ENCODE data around the gene PFKP. TPM values are rescaled to one million over a fixed set of nuclear protein-coding genes. Genes with fewer than 3 reads are reported as not detected.

The PFKP gene
- total and polyA plus RNA-seq, 2 experiments from 2014 or later: 24.6 to 48.9 TPM

- no peak overlapping the region for H3K4me3 ChIP-seq
- no peak overlapping the region for H2AFZ ChIP-seq
- no peaks in the 10 kb centered on the region for H3K9me3 ChIP-seq (ENCODE audit: low read depth)
- 52% methylated on average over 5 of the region's 5 CpGs for WGBS (ENCODE audit: low lambda C conversion rate, missing lambda C conversion rate)
- no peak overlapping the region for H3K27ac ChIP-seq
- no peaks in the 10 kb centered on the region for H3K27me3 ChIP-seq
- TF ChIP-seq EZH2phosphoT487 (IDR thresholded peaks at IDR 0.05; ENCODE audit: low read depth, severe bottlenecking, unreplicated experiment): no peak
- TF ChIP-seq, protein P1, sequence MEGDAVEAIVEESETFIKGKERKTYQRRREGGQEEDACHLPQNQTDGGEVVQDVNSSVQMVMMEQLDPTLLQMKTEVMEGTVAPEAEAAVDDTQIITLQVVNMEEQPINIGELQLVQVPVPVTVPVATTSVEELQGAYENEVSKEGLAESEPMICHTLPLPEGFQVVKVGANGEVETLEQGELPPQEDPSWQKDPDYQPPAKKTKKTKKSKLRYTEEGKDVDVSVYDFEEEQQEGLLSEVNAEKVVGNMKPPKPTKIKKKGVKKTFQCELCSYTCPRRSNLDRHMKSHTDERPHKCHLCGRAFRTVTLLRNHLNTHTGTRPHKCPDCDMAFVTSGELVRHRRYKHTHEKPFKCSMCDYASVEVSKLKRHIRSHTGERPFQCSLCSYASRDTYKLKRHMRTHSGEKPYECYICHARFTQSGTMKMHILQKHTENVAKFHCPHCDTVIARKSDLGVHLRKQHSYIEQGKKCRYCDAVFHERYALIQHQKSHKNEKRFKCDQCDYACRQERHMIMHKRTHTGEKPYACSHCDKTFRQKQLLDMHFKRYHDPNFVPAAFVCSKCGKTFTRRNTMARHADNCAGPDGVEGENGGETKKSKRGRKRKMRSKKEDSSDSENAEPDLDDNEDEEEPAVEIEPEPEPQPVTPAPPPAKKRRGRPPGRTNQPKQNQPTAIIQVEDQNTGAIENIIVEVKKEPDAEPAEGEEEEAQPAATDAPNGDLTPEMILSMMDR (IDR thresholded peaks at IDR 0.05; ENCODE audit: poor library complexity): no peak
- no peaks in the 10 kb centered on the region for H3K79me2 ChIP-seq
- no peak for DNase-seq (ENCODE audit: low spot score)
- H3K4me1 ChIP-seq (ENCODE audit: insufficient read depth): peaks cover 5% of the 10 kb centered on the region
- H3K36me3 ChIP-seq (replicated peaks; ENCODE audit: insufficient read depth, low read depth): no peaks in the 10 kb centered on the region
- no peaks in the 10 kb centered on the region for H3K9me2 ChIP-seq (replicated peaks; ENCODE audit: insufficient read depth)
- no peaks in the 10 kb centered on the region for H4K20me1 ChIP-seq (ENCODE audit: insufficient read depth, poor library complexity, severe bottlenecking)
- no peak overlapping the region for H3K4me2 ChIP-seq
These were observed 36.6 kb upstream of the PFKP start for GRCh38 chr10:3030765-3031164.

DNA sequence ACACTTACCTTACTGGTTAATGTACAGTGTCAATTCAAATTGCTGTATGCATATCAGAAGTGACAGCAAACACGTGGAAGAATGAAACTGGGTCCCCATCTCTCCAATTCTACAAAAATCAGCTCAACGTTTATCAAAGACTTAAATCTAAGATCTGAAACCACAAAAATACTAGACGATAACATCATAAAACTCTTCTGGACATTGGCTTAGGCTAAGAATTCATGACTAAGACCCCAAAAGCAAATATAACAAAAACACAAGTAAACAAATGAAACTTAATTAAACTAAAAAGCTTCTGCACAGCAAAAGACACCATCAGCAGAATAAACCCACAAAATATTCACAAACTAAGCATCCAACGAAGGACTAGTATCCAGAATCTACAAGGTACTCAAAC, 35.9 kb upstream of the PFKP start:
- H3K4me3 ChIP-seq: no peak overlapping the region
- H3K27ac ChIP-seq: no peak overlapping the region

DNA sequence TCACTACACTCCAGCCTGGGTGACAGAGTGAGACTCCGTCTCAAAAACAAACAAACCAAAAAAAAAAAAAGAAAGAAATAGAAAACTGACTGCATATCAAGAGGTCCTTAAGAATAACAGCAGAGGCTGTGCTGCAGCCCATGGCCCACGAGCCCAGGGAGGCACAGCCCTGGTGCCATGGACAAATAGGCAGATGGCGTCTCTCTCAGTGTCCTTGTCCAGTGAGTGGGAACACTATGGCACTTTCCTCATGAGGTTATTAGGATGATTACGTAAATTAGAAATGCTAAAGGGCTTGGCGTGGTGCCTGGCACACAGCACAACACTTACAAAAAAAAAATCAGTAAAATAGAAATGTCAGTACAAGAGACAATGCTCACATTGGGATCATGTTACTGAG, 33.4 kb upstream of the PFKP start:
- no peak for DNase-seq (ENCODE audit: low spot score)
- no peak overlapping the region for H2AFZ ChIP-seq
- TF ChIP-seq EZH2 (IDR thresholded peaks at IDR 0.05; ENCODE audit: borderline replicate concordance): no peak
- no peak for TF ChIP-seq EZH2phosphoT487 (IDR thresholded peaks at IDR 0.05; ENCODE audit: low read depth, severe bottlenecking, unreplicated experiment)
- TF ChIP-seq, protein P1 (IDR thresholded peaks at IDR 0.05; ENCODE audit: poor library complexity): no peak
- no peaks in the 10 kb centered on the region for H3K27me3 ChIP-seq
- H3K27ac ChIP-seq: no peak overlapping the region
- no peaks in the 10 kb centered on the region for H3K9me3 ChIP-seq (ENCODE audit: low read depth)
- H4K20me1 ChIP-seq (ENCODE audit: insufficient read depth, poor library complexity, severe bottlenecking): no peaks in the 10 kb centered on the region
- H3K79me2 ChIP-seq: no peaks in the 10 kb centered on the region
- no peaks in the 10 kb centered on the region for H3K36me3 ChIP-seq (replicated peaks; ENCODE audit: insufficient read depth, low read depth)
- H3K4me3 ChIP-seq: no peak overlapping the region
- peaks cover 5% of the 10 kb centered on the region for H3K4me1 ChIP-seq (ENCODE audit: insufficient read depth)
- WGBS (ENCODE audit: low lambda C conversion rate, missing lambda C conversion rate): 89% methylated on average over 5 of the region's 5 CpGs
- H3K4me2 ChIP-seq: no peak overlapping the region
- no peaks in the 10 kb centered on the region for H3K9me2 ChIP-seq (replicated peaks; ENCODE audit: insufficient read depth)

More for the DNA sequence above, 35.9 kb upstream of the PFKP start:
- Histone ChIP-seq H3K36me3 (replicated peaks; ENCODE audit: insufficient read depth, low read depth) (no peaks in the 10 kb centered on the region), H3K4me1 (ENCODE audit: insufficient read depth) (peaks cover 5% of the 10 kb centered on the region), H3K4me2 (no peak overlapping the region), H2AFZ (no peak overlapping the region), H3K27me3 (no peaks in the 10 kb centered on the region), H3K79me2 (no peaks in the 10 kb centered on the region), H3K9me3 (ENCODE audit: low read depth) (no peaks in the 10 kb centered on the region), H4K20me1 (ENCODE audit: insufficient read depth, poor library complexity, severe bottlenecking) (no peaks in the 10 kb centered on the region), H3K9me2 (replicated peaks; ENCODE audit: insufficient read depth) (no peaks in the 10 kb centered on the region)
- DNase-seq (ENCODE audit: low spot score): no peak
- 31% methylated on average over 4 of the region's 4 CpGs for WGBS (ENCODE audit: low lambda C conversion rate, missing lambda C conversion rate)
- TF ChIP-seq, protein P1 (IDR thresholded peaks at IDR 0.05; ENCODE audit: poor library complexity): no peak
- TF ChIP-seq EZH2phosphoT487 (IDR thresholded peaks at IDR 0.05; ENCODE audit: low read depth, severe bottlenecking, unreplicated experiment) (no peak), EZH2 (IDR thresholded peaks at IDR 0.05; ENCODE audit: borderline replicate concordance) (no peak)

DNA sequence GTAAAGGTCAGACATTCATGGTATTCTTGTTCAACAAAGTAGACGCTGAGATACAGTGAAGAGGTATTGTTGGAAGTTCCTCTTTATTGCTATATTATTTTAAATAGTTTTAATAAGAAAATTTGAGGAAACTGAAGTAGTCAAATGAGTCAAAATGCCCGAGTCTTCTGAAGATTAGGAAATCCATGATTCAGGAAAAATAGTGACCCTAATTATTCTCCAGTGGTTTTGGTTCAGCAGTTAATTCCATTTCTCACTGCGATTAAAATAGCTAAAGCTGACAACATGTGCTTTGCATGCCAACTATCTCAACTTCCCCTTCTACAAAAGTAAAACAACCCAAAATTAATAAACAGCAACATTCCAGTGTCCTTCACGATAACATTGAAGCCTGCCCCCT, 32.7 kb upstream of the PFKP start:
- WGBS (ENCODE audit: low lambda C conversion rate, missing lambda C conversion rate): 90% methylated on average over 4 of the region's 4 CpGs
- H3K27ac ChIP-seq: no peak overlapping the region
- TF ChIP-seq, protein P1 (IDR thresholded peaks at IDR 0.05; ENCODE audit: poor library complexity): no peak
- no peak for TF ChIP-seq EZH2phosphoT487 (IDR thresholded peaks at IDR 0.05; ENCODE audit: low read depth, severe bottlenecking, unreplicated experiment)
- TF ChIP-seq EZH2 (IDR thresholded peaks at IDR 0.05; ENCODE audit: borderline replicate concordance): no peak
- no peak overlapping the region for H3K4me2 ChIP-seq
- H4K20me1 ChIP-seq (ENCODE audit: insufficient read depth, poor library complexity, severe bottlenecking): no peaks in the 10 kb centered on the region
- H3K9me2 ChIP-seq (replicated peaks; ENCODE audit: insufficient read depth): no peaks in the 10 kb centered on the region
- DNase-seq (ENCODE audit: low spot score): no peak
- H3K9me3 ChIP-seq (ENCODE audit: low read depth): no peaks in the 10 kb centered on the region
- no peaks in the 10 kb centered on the region for H3K79me2 ChIP-seq
- no peaks in the 10 kb centered on the region for H3K36me3 ChIP-seq (replicated peaks; ENCODE audit: insufficient read depth, low read depth)
- no peak overlapping the region for H2AFZ ChIP-seq
- H3K4me1 ChIP-seq (ENCODE audit: insufficient read depth): peaks cover 5% of the 10 kb centered on the region
- H3K27me3 ChIP-seq: no peaks in the 10 kb centered on the region
- no peak overlapping the region for H3K4me3 ChIP-seq
